ENCODE measurements around the gene ATP6V1B1.

ATP6V1B1 gene

DNA sequence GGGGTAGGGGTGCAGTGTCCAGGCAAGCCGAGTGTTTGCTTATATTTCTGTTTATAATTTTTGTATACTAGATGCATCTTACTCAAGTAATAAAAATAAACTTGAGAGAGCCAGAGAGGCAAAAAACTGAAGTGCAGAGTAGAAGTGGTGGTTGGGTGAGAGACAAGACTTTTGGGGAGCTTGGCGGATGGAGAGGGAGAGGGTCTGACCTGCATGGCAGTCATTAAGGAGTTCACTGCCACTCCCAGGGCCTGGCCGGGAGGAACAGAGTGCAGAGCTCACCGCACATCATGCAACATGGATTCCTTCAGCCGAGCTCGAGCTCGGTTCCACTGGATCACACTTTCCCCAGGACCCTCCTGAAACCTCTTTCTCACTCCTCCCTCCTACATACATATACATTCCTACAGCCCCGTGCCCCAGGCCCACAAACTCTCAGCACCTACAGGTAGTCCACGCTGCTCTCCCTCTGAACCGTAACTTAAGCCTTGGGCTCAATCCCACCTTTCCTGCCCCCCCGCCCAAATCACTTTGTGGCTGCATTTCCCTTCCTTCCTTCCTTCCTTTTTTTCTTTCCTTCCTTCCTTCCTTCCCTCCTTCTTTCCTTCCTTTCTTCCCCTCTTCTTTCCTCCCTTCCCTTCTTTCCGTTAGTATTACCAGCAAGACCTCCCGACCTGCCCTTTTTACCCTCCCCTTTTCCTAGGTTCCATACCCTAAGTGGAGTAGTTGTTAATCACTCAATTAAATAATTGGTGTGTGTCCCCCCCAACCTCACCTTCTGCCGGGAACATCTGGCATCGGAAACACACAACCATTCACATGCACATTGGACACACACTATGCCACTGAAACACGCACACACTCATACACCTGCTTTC lies 37.1 kb upstream of the ATP6V1B1 start:
- ATAC-seq = no peak
- TF ChIP-seq ARNTL (CRISPR knock-in tag; IDR thresholded peaks at IDR 0.05; ENCODE audit: borderline replicate concordance, low read depth) (no peak), ZC3H10 (CRISPR knock-in tag; IDR thresholded peaks at IDR 0.05) (no peak), ZNF70 (CRISPR knock-in tag; IDR thresholded peaks at IDR 0.05) (no peak), RARB (CRISPR knock-in tag; IDR thresholded peaks at IDR 0.05) (no peak), BACH2 (CRISPR knock-in tag; IDR thresholded peaks at IDR 0.05; ENCODE audit: borderline replicate concordance) (no peak), GLIS3 (CRISPR knock-in tag; IDR thresholded peaks at IDR 0.05) (no peak), TOX (CRISPR knock-in tag; IDR thresholded peaks at IDR 0.05; ENCODE audit: borderline replicate concordance) (no peak)

DNA sequence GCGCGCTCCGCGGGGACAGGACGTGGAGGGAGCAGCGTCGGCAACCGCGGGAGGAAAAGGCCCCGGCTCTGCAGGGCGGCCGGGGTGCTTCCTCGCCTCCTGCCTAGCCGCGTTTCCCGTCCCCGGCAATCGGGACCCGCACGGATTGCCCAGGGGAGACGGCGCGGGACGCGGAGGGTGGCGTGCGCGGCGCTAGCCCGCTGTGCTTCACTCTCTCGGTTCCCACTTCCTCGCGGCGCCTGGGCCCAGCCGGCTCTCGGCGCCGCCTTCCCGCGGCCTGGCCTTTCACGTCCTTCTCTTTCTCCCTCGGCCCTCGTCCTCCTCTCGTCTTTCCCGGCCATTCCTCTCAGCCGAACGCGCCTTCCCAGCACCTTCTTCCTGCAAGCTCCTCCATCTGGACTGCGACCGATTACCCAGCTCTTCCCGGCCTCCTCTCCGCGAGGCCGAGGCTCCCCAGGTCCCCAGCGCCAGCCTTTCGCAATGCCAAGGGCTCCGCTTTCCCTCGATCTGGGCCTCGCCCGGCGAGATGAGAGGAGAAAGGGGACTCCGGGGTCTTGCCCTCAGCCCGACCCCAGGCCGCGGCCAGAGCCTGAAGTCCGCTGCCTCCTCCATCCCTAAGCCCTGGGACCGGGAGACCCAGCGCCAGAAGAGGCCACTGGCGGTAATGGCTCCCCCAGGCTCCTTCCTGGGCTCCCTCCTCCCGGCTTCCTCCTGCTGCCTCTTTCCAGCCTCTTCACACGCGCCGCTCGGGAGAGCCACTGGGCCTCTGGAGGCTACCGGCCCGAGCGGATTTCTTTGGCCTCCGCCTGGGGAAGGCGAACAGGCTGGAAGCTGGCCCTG lies 34.3 kb upstream of the ATP6V1B1 start:
- peak; percentile 61 for ATAC-seq
- TF ChIP-seq, protein P1, sequence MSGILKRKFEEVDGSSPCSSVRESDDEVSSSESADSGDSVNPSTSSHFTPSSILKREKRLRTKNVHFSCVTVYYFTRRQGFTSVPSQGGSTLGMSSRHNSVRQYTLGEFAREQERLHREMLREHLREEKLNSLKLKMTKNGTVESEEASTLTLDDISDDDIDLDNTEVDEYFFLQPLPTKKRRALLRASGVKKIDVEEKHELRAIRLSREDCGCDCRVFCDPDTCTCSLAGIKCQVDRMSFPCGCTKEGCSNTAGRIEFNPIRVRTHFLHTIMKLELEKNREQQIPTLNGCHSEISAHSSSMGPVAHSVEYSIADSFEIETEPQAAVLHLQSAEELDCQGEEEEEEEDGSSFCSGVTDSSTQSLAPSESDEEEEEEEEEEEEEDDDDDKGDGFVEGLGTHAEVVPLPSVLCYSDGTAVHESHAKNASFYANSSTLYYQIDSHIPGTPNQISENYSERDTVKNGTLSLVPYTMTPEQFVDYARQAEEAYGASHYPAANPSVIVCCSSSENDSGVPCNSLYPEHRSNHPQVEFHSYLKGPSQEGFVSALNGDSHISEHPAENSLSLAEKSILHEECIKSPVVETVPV (CRISPR knock-in tag; IDR thresholded peaks at IDR 0.05) = no peak
- TF ChIP-seq, protein P2, sequence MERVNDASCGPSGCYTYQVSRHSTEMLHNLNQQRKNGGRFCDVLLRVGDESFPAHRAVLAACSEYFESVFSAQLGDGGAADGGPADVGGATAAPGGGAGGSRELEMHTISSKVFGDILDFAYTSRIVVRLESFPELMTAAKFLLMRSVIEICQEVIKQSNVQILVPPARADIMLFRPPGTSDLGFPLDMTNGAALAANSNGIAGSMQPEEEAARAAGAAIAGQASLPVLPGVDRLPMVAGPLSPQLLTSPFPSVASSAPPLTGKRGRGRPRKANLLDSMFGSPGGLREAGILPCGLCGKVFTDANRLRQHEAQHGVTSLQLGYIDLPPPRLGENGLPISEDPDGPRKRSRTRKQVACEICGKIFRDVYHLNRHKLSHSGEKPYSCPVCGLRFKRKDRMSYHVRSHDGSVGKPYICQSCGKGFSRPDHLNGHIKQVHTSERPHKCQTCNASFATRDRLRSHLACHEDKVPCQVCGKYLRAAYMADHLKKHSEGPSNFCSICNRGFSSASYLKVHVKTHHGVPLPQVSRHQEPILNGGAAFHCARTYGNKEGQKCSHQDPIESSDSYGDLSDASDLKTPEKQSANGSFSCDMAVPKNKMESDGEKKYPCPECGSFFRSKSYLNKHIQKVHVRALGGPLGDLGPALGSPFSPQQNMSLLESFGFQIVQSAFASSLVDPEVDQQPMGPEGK (CRISPR knock-in tag; IDR thresholded peaks at IDR 0.05; ENCODE audit: borderline replicate concordance) = no peak
- TF ChIP-seq ESRRG (CRISPR knock-in tag; IDR thresholded peaks at IDR 0.05) (no peak), ZFP3 (CRISPR knock-in tag; IDR thresholded peaks at IDR 0.05) (no peak), ISL1 (CRISPR knock-in tag; IDR thresholded peaks at IDR 0.05) (no peak), ZC3H10 (CRISPR knock-in tag; IDR thresholded peaks at IDR 0.05) (no peak), OSR1 (CRISPR knock-in tag; IDR thresholded peaks at IDR 0.05) (no peak), ZNF70 (CRISPR knock-in tag; IDR thresholded peaks at IDR 0.05) (no peak)
- TF ChIP-seq, protein P3, sequence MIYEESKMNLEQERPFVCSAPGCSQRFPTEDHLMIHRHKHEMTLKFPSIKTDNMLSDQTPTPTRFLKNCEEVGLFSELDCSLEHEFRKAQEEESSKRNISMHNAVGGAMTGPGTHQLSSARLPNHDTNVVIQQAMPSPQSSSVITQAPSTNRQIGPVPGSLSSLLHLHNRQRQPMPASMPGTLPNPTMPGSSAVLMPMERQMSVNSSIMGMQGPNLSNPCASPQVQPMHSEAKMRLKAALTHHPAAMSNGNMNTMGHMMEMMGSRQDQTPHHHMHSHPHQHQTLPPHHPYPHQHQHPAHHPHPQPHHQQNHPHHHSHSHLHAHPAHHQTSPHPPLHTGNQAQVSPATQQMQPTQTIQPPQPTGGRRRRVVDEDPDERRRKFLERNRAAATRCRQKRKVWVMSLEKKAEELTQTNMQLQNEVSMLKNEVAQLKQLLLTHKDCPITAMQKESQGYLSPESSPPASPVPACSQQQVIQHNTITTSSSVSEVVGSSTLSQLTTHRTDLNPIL (CRISPR knock-in tag; IDR thresholded peaks at IDR 0.05; ENCODE audit: low read depth) = no peak

DNA sequence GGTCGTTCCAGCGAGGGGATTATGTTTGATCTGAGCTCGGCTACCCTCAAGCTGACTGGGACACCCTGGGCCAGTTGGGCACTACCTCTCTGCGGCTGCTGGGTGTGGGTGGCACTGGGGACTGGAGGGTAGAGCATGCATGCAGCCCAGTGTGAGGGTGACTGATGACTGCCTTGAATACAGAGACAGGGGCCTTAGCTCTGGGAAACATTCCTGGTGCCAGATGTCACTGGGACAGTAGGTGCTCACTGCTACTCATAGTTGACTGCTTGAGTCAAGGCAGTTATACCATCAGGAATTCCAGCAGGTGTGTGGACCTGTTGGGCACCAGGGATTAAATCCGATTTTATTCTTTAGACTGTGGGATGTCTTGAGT lies 33.6 kb upstream of the ATP6V1B1 start:
- TF ChIP-seq GLIS3 (CRISPR knock-in tag; IDR thresholded peaks at IDR 0.05) (no peak), RARB (CRISPR knock-in tag; IDR thresholded peaks at IDR 0.05) (no peak), ZC3H10 (CRISPR knock-in tag; IDR thresholded peaks at IDR 0.05) (no peak), ZNF70 (CRISPR knock-in tag; IDR thresholded peaks at IDR 0.05) (no peak), ZNF565 (CRISPR knock-in tag; conservative IDR thresholded peaks at IDR 0.05; ENCODE audit: low read depth) (no peak), OSR1 (CRISPR knock-in tag; IDR thresholded peaks at IDR 0.05) (no peak), ISL1 (CRISPR knock-in tag; IDR thresholded peaks at IDR 0.05) (no peak), ZNF8 (CRISPR knock-in tag; IDR thresholded peaks at IDR 0.05) (no peak), CSDC2 (CRISPR knock-in tag; IDR thresholded peaks at IDR 0.05) (no peak), TCF4 (CRISPR knock-in tag; IDR thresholded peaks at IDR 0.05; ENCODE audit: borderline replicate concordance) (no peak), TOX (CRISPR knock-in tag; IDR thresholded peaks at IDR 0.05; ENCODE audit: borderline replicate concordance) (no peak), ARNTL (CRISPR knock-in tag; IDR thresholded peaks at IDR 0.05; ENCODE audit: borderline replicate concordance, low read depth) (no peak)
- TF ChIP-seq, protein P4, sequence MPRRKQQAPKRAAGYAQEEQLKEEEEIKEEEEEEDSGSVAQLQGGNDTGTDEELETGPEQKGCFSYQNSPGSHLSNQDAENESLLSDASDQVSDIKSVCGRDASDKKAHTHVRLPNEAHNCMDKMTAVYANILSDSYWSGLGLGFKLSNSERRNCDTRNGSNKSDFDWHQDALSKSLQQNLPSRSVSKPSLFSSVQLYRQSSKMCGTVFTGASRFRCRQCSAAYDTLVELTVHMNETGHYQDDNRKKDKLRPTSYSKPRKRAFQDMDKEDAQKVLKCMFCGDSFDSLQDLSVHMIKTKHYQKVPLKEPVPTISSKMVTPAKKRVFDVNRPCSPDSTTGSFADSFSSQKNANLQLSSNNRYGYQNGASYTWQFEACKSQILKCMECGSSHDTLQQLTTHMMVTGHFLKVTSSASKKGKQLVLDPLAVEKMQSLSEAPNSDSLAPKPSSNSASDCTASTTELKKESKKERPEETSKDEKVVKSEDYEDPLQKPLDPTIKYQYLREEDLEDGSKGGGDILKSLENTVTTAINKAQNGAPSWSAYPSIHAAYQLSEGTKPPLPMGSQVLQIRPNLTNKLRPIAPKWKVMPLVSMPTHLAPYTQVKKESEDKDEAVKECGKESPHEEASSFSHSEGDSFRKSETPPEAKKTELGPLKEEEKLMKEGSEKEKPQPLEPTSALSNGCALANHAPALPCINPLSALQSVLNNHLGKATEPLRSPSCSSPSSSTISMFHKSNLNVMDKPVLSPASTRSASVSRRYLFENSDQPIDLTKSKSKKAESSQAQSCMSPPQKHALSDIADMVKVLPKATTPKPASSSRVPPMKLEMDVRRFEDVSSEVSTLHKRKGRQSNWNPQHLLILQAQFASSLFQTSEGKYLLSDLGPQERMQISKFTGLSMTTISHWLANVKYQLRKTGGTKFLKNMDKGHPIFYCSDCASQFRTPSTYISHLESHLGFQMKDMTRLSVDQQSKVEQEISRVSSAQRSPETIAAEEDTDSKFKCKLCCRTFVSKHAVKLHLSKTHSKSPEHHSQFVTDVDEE (CRISPR knock-in tag; IDR thresholded peaks at IDR 0.05) = no peak
- TF ChIP-seq, protein P2 (CRISPR knock-in tag; IDR thresholded peaks at IDR 0.05; ENCODE audit: borderline replicate concordance) = no peak
- ATAC-seq = peak; percentile 17
